GM12875 (cell line): Measurements from ENCODE around the gene SARDH.
"Not testable (repeated sequence)": the region's sequence is repeated elsewhere in the genome, so short reads cannot be mapped to it uniquely, and the experiment has no call there.

ENCODE experiments used
- H3K4me3 ChIP-seq: one replicate; pipeline ENCODE4 v1.5.1; 2011; ENCODE audit warnings: low read depth, low read length, control low read depth
- TF ChIP-seq, protein P1 (sequence below): IDR thresholded peaks from 2 replicates; pipeline ENCODE4 v1.5.1; 2011; ENCODE audit warnings: low read depth, mild to moderate bottlenecking, control low read depth, inconsistent platforms, low read length, moderate library complexity, borderline replicate concordance; ENCODE audit not compliant: insufficient read depth

SARDH gene

DNA sequence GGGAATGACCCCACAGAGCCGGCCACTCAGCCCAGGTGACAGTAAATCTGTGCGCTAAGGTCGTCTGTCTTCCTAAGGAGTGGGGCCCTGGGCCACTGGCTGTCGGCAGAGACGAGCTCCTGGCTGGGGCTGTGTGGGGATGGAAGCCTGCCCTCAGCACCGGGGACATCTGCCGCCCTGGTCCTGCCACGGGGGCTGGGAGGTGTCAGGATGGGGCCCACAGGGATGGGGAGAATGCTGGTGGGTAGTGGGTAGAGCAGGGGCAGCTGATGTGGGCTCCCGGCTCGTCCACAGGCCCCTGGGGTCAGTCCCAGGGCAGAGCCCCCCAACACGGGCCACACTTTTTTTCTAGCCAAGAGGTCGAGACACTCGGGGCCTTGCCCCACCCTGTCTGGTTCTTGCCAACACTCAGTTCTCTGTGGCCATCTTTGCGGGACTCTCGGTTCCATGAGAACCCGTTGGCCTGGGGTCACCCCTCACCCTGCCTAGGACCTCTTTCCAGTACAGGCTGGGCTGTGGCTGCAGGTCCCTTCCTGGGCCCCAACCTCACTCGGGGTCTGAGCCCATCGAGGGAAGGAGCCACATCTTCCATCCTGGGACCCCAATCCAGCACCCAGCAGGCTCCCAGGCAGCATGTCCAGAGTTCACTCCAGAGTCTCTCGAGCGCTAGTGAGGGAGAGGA, 57.0 kb downstream of the SARDH start:
- no peak overlapping the region for H3K4me3 ChIP-seq
- TF ChIP-seq, protein P1, sequence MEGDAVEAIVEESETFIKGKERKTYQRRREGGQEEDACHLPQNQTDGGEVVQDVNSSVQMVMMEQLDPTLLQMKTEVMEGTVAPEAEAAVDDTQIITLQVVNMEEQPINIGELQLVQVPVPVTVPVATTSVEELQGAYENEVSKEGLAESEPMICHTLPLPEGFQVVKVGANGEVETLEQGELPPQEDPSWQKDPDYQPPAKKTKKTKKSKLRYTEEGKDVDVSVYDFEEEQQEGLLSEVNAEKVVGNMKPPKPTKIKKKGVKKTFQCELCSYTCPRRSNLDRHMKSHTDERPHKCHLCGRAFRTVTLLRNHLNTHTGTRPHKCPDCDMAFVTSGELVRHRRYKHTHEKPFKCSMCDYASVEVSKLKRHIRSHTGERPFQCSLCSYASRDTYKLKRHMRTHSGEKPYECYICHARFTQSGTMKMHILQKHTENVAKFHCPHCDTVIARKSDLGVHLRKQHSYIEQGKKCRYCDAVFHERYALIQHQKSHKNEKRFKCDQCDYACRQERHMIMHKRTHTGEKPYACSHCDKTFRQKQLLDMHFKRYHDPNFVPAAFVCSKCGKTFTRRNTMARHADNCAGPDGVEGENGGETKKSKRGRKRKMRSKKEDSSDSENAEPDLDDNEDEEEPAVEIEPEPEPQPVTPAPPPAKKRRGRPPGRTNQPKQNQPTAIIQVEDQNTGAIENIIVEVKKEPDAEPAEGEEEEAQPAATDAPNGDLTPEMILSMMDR, result no peak

DNA sequence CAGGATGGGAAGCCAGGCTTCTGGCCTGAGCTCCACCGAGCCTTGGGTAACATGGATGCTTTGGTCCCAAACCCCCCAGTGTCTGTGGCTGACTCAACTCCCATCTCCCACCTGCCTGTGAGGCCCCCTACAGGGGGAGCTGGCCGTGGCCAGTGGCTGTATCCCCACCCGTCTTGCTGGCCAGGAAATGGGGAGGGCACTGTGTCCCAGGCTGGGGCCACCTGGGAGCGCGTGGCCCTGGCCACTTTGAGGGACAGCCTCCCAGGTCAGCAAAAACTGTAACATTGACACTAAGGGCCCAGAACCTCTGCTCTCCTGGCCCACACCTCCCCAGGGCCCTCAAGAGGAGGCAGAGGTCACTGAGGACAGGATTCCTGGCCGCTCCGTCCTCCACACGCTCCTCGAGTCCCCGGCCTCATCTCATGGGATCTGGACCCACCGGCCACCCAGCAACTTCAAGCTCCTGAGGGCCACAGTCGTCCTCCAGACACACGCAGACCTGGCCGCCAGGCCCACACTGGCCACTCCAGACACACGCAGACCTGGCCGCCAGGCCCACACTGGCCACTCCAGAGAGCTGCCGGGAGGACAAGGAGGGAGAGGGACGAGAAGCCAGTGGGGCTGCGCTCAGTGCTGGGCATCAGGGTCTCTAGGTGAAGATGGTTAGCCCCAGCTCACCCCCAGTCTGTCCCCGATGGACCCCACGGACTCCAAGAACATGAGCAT, 57.7 kb downstream of the SARDH start:
- H3K4me3 ChIP-seq, result no peak overlapping the region
- TF ChIP-seq, protein P1, result no peak

DNA sequence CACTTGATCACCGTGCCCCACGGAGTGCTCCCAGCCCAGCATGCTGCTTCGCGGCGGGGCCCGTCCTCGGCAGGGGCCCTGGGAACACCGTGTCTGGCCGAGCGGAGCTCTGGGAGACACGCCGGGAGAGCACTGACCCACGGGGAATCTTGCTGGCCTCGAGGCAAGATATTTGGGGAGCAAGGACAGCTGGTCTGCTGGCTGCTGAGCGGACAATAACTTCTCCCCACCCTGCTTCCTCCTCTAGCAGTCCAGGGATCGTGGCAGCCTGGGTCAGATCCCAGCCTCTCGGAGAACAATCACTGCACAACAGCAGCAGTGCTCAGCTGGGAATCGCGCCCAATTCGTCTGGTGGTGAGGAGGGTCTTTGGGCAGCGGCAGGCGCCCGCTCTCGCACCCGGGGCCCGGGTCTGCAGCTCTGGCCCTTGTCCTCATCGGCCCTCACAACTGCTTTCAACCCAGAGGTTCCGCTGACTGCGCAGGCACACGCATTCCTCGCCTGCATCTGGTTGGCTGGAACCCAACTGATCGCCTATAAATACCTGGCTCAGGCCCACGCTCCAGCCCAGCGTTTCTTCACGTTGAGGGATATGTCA, 58.6 kb downstream of the SARDH start:
- no peak overlapping the region for H3K4me3 ChIP-seq
- TF ChIP-seq, protein P1, result no peak

DNA sequence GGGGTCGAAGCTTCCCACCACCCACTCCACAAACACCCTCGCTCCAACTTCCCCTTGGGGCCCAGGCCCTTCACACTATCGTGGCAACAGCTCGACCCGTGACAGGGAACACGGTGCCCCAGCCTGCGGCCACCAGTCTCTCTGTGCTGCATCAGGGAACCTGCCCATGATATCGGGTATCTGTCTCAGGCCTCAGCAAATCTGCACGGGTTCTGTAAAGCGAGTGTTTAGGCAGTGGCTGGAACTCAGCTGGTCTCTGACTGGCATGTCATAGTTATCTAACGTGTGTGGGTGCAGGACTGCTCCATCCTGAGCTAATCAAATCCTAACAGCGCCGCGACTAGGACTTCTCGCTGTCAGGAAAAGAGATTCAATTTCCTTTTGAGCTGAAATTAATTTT, 59.1 kb downstream of the SARDH start:
- TF ChIP-seq, protein P1, result no peak
- no peak overlapping the region for H3K4me3 ChIP-seq

DNA sequence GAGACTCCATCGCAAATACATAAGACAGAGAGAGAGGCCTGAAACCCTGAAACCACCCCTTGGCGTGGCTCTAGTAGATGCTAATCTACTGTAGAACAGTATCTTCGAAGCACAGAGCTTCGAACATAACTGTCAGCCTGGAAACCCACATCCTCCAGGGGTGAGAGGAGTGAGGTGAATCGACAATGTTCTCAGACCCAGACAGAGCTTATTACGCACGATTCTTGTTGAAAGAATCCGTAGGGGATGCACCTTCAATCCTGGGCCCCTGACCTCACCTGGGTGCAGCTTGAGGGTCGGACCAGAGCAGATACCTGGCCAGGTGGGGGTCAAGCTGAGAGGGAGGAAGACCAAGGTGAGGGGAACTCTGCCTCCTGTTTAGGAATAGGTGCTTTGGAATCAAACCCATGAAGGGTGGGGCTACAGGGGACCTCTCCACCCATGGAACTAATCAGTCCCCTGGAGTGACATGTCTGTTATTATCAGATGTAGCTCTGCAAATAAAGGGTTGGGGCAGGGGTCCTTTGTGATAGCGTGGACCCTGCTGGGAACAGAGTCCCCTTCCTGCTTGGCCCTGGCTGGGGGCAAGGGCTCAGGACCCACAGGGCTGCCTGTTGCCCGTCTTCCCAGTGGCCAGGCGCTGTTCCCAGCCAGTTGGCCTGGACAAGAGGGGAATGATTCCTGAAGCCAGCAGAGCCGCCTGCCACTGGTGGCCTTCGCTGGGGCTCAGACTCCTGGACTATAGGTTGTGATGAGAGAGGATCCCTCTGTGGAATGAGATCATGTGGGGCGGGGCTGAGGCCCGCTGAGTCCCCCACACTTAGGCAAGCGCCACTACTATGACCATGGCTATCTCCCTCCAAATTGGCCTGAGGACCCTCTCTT, 60.8 kb downstream of the SARDH start:
- TF ChIP-seq, protein P1, result no peak
- H3K4me3 ChIP-seq, result no peak overlapping the region

DNA sequence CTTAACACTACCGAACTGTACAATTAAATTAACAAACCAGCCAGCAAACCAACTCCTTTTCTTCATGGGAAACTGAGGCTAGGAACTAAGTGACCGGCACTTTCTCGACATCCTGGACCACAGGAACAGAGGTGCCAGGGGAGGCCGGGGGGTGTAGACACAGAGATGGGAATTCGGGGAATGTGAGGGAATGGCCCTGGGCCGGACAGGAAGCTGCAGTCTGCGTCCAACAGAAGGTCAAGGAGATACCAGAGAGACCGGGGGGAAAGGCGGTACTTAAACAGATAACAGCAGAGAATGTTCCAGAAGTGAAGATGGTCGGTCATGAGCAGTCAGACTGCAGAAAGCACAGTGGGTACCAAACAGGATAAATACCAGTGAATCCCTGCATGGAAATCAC, 61.7 kb downstream of the SARDH start:
- TF ChIP-seq, protein P1, result no peak
- H3K4me3 ChIP-seq, result no peak overlapping the region

DNA sequence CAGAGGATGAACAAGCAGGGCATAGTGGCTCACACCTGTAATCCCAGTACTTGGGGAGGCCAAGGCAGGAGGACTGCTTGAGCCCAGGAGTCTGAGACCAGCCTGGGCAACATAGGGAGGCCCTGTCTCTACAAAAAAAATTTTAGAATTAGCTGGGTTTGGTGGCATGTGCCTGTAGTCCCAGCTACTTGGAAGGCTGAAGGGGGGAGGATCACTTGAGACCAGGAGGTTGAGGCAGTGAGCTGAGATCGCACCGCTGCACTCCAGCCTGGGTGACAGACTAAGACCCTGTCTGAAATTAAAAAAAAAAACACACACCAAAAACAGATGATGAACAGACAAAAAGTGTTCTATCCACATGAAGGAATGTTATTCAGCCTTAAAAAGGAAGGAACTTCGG, 62.4 kb downstream of the SARDH start:
- H3K4me3 ChIP-seq, result not testable (repeated sequence)
